ENCODE data around the gene TMED8.

GRCh38 chr14:77338302-77338701 is 38.6 kb downstream of the TMED8 start:
- TF ChIP-seq, protein P1, sequence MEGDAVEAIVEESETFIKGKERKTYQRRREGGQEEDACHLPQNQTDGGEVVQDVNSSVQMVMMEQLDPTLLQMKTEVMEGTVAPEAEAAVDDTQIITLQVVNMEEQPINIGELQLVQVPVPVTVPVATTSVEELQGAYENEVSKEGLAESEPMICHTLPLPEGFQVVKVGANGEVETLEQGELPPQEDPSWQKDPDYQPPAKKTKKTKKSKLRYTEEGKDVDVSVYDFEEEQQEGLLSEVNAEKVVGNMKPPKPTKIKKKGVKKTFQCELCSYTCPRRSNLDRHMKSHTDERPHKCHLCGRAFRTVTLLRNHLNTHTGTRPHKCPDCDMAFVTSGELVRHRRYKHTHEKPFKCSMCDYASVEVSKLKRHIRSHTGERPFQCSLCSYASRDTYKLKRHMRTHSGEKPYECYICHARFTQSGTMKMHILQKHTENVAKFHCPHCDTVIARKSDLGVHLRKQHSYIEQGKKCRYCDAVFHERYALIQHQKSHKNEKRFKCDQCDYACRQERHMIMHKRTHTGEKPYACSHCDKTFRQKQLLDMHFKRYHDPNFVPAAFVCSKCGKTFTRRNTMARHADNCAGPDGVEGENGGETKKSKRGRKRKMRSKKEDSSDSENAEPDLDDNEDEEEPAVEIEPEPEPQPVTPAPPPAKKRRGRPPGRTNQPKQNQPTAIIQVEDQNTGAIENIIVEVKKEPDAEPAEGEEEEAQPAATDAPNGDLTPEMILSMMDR (conservative IDR thresholded peaks at IDR 0.05): no peak
- TF ChIP-seq ZFX (IDR thresholded peaks at IDR 0.05): no peak
